GM13976 (cell line): ENCODE measurements around the gene SH3BP1.

Experiments
- DNase-seq: peaks from one replicate; pipeline ENCODE4 v3.0.0; 2012; ENCODE audit warnings: low spot score
- in situ Hi-C: fragments of 300-500 bp; cut with MboI; formaldehyde crosslinking; loops from one replicate; pipeline ENCODE4 v1.12.0; 2022; ENCODE audit warnings: low sequenced_read_pairs, mixed read lengths, inconsistent platforms; ENCODE audit not compliant: unreplicated experiment
- TF ChIP-seq, protein P1 (sequence below): IDR thresholded peaks from 2 replicates; pipeline ENCODE4 v1.5.1; 2012; ENCODE audit warnings: borderline replicate concordance, mild to moderate bottlenecking; ENCODE audit not compliant: insufficient read depth; ENCODE audit errors: extremely low read depth, missing control alignments, control extremely low read depth

SH3BP1 gene

DNA sequence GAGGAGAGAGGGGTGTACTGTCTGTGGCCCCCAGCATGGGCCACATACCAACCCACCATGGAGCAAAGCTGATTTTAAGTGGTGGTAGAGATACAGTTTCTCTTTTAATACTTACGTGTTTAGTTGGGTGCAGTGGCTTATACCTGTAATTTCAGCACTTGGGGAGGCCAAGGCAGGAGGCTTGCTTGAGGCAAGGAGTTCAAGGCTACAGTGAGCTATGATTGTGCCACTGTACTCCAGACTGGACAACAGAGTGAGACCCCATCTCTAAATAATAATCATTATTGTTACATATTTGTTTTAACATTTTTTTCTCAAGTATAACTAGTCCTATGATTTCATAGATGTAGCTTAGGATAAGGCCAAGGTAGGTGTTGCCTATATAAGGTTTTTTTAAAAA is 22.0 kb upstream of the SH3BP1 start:
- TF ChIP-seq, protein P1, sequence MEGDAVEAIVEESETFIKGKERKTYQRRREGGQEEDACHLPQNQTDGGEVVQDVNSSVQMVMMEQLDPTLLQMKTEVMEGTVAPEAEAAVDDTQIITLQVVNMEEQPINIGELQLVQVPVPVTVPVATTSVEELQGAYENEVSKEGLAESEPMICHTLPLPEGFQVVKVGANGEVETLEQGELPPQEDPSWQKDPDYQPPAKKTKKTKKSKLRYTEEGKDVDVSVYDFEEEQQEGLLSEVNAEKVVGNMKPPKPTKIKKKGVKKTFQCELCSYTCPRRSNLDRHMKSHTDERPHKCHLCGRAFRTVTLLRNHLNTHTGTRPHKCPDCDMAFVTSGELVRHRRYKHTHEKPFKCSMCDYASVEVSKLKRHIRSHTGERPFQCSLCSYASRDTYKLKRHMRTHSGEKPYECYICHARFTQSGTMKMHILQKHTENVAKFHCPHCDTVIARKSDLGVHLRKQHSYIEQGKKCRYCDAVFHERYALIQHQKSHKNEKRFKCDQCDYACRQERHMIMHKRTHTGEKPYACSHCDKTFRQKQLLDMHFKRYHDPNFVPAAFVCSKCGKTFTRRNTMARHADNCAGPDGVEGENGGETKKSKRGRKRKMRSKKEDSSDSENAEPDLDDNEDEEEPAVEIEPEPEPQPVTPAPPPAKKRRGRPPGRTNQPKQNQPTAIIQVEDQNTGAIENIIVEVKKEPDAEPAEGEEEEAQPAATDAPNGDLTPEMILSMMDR, result no peak
- no peak for DNase-seq
- in situ Hi-C loops, result no loop called here

DNA sequence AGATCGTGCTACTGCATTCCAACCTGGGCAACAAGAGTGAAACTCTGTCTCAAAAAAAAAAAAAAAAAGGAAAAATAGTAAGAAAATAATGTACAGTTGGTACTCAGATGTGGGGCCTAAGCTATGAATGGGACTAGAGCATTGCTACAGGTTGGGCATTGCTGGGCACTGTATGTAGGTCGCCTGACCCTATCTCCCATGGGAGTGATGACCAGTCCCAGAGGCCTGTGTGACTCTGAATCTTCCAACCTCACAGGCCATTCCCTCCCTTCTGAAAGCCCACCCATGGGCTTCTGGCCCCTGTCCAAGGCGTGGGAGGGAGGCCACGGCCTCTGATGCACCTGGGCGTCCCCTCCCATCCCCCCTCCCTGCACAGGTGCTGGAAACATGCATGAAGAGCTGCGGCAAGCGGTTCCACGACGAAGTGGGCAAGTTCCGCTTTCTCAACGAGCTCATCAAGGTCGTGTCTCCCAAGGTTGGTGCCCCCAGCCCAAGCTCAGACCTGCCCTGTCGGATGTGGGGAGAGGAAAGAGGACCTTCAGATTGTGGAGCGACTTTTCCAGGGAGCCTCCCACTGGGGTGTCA is 21.3 kb upstream of the SH3BP1 start:
- no peak for DNase-seq
- TF ChIP-seq, protein P1, result no peak
- in situ Hi-C loops, result no loop called here

DNA sequence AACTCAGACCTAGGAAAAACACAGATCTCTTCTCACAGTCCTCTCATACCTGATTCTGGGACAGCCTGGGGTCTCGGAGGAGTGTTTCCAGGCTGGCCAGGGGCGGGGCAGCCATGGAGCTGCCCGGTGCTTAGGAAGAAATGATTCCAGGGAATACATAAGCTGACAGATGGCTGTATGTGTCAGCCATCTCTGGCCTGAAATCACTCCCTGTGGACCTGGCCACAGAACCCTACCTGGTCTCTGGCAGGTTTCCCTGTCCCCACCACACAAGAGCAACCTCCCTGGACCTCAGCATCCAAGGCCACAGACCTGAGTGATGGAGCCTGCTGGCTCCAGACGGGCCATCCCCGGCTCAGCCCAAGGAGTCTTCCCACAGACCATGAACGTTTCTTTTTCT is 20.8 kb upstream of the SH3BP1 start:
- in situ Hi-C loops, result no loop called here
- TF ChIP-seq, protein P1, result no peak
- DNase-seq, result no peak

DNA sequence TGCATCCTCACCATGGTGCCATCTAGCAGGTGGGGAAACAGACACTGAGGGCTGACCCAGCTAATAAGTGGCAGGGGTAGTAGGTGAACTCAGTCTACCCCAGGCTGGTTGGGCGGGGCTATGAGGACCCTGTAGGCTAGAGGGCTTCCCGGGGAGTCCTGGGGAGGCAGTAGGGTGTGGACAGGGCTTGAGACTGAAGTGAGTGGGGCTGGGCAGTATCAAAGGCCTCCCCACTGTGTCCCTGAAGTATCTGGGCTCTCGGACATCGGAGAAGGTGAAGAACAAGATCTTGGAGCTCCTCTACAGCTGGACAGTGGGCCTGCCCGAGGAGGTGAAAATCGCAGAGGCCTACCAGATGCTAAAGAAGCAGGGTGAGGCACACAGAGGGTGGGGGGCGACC is 19.5 kb upstream of the SH3BP1 start:
- TF ChIP-seq, protein P1, result no peak
- in situ Hi-C loops, result no loop called here
- DNase-seq, result no peak

DNA sequence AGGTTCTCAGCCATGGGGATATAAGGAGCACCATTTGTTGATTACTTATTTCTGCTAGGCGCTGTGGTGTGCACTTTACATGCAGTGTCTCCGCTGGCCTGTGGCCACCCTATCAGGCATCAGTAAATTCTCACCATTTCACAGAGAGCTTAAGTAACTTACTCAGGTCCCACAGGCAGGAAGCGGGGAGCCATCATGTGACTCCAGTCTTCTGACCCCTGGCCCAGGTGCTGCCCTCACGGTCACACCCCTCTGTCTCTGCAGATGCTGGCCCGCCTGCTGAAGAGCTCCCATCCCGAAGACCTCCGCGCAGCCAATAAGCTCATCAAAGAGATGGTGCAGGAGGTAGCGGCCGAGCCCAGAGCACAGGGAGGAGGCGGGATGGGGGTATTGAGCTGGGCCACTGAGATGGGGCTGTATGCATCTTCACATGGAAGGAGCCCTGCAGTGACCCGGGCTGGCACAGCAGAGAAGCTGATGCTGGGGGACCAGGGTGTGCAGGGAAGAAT is 18.1 kb upstream of the SH3BP1 start:
- no peak for DNase-seq
- TF ChIP-seq, protein P1, result no peak
- in situ Hi-C loops, result no loop called here

DNA sequence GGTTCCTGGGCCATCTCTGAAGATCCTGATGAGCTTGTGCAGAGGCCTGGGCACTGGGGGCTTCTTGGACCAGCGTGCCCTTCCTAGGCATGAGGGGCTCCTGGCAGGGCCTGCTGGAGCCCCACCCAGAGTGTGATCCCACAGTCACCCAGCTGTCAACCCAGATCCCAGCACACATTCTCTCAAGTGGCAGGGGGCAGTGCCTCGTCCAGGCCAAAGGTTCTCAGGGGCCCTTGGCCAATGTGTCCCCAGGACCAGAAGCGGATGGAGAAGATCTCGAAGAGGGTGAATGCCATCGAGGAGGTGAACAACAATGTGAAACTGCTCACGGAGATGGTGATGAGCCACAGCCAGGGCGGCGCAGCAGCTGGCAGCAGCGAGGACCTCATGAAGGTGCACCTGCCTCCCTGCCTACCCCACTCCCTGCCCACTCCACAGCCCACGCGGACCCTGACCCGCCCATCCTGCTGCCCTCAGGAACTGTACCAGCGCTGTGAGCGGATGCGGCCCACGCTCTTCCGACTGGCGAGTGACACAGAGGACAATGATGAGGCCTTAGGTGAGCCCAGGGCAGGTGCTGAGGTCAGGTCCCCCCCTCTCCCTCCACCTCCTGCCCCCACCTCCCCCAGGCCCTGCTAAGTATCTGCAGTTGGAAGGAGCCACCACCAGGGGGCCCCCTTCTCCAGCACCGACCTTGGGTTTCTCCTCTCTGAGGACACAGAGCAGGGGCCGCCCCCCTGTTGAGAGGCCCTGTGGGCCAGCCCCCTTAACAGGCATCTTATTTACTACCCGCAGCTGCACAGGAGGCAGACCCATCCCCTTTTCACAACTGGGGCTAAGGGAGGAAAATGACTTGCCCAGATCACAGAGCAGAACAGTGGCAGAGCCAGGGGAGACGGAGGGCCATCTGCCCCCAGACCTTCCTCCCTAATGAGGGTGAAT is 16.1 kb upstream of the SH3BP1 start:
- DNase-seq, result peak; percentile 88
- TF ChIP-seq, protein P1, result peak; percentile 71
- in situ Hi-C loops, result no loop called here
